A549 (cell line): ENCODE results near the gene IL17D.

Experiments used
- KDM5A ChIP-seq: fragments of 200-600 bp; sonication (generic); IDR thresholded peaks from 2 replicates; pipeline ENCODE4 v1.6.1; 2016; ENCODE audit warnings: antibody characterized with exemption, mild to moderate bottlenecking
- RFX5 ChIP-seq: fragments of 450-650 bp; IDR thresholded peaks from 2 replicates; pipeline ENCODE4 v1.7.1; 2014; ENCODE audit warnings: antibody characterized with exemption, mild to moderate bottlenecking, moderate library complexity
- TP53 ChIP-seq: fragments of 250-450 bp; sonication (Bioruptor Pico); IDR thresholded peaks from 2 replicates; pipeline ENCODE4 v1.5.0; 2021; ENCODE audit warnings: mild to moderate bottlenecking, moderate library complexity
- TF ChIP-seq, protein P1 (sequence below): fragments of >200 bp; sonication (Bioruptor Twin); formaldehyde crosslinking; IDR thresholded peaks from 3 replicates; pipeline ENCODE4 v1.5.1; 2016
- TF ChIP-seq, protein P2 (sequence below): fragments of 250-450 bp; sonication (Bioruptor Pico); IDR thresholded peaks from 2 replicates; pipeline ENCODE4 v1.5.0; 2021; ENCODE audit warnings: mild to moderate bottlenecking, moderate library complexity, borderline replicate concordance
- TF ChIP-seq, protein P3 (sequence below): fragments of 200-600 bp; sonication (generic); IDR thresholded peaks from 2 replicates; pipeline ENCODE4 v1.6.1; 2016; ENCODE audit warnings: antibody characterized with exemption, mild to moderate bottlenecking, moderate library complexity

DNA sequence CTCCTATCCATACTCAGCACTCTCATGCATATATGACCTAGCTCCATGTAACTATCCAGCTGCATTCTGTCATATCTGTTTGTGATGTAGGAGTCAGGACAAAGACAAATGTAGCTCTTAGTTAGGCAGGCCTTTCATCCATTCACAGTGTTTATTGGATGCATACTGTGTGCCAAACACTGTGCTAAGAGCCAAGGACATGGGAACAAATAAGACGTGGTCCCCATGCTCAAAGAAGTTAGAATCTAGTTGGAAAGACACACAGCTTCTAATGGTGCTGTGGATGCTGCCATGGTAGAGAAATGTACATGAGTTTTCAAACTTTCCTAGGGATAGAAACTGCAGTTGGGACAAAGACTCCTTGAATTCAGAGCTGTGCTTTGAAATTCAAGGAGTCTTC lies 31.7 kb upstream of the IL17D start:
- TF ChIP-seq, protein P1, sequence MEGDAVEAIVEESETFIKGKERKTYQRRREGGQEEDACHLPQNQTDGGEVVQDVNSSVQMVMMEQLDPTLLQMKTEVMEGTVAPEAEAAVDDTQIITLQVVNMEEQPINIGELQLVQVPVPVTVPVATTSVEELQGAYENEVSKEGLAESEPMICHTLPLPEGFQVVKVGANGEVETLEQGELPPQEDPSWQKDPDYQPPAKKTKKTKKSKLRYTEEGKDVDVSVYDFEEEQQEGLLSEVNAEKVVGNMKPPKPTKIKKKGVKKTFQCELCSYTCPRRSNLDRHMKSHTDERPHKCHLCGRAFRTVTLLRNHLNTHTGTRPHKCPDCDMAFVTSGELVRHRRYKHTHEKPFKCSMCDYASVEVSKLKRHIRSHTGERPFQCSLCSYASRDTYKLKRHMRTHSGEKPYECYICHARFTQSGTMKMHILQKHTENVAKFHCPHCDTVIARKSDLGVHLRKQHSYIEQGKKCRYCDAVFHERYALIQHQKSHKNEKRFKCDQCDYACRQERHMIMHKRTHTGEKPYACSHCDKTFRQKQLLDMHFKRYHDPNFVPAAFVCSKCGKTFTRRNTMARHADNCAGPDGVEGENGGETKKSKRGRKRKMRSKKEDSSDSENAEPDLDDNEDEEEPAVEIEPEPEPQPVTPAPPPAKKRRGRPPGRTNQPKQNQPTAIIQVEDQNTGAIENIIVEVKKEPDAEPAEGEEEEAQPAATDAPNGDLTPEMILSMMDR = no peak
- TF ChIP-seq RFX5 = no peak
- TF ChIP-seq, protein P2, sequence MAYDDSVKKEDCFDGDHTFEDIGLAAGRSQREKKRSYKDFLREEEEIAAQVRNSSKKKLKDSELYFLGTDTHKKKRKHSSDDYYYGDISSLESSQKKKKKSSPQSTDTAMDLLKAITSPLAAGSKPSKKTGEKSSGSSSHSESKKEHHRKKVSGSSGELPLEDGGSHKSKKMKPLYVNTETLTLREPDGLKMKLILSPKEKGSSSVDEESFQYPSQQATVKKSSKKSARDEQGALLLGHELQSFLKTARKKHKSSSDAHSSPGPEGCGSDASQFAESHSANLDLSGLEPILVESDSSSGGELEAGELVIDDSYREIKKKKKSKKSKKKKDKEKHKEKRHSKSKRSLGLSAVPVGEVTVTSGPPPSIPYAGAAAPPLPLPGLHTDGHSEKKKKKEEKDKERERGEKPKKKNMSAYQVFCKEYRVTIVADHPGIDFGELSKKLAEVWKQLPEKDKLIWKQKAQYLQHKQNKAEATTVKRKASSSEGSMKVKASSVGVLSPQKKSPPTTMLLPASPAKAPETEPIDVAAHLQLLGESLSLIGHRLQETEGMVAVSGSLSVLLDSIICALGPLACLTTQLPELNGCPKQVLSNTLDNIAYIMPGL (CRISPR knock-in tag) = no peak
- TF ChIP-seq TP53 = no peak
- no peak for TF ChIP-seq KDM5A
- TF ChIP-seq, protein P3, sequence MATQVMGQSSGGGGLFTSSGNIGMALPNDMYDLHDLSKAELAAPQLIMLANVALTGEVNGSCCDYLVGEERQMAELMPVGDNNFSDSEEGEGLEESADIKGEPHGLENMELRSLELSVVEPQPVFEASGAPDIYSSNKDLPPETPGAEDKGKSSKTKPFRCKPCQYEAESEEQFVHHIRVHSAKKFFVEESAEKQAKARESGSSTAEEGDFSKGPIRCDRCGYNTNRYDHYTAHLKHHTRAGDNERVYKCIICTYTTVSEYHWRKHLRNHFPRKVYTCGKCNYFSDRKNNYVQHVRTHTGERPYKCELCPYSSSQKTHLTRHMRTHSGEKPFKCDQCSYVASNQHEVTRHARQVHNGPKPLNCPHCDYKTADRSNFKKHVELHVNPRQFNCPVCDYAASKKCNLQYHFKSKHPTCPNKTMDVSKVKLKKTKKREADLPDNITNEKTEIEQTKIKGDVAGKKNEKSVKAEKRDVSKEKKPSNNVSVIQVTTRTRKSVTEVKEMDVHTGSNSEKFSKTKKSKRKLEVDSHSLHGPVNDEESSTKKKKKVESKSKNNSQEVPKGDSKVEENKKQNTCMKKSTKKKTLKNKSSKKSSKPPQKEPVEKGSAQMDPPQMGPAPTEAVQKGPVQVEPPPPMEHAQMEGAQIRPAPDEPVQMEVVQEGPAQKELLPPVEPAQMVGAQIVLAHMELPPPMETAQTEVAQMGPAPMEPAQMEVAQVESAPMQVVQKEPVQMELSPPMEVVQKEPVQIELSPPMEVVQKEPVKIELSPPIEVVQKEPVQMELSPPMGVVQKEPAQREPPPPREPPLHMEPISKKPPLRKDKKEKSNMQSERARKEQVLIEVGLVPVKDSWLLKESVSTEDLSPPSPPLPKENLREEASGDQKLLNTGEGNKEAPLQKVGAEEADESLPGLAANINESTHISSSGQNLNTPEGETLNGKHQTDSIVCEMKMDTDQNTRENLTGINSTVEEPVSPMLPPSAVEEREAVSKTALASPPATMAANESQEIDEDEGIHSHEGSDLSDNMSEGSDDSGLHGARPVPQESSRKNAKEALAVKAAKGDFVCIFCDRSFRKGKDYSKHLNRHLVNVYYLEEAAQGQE = no peak
